DMS 273 treated with DMSO at 0.1 percent for 48 hours (cell line): Measurements from ENCODE around the gene FARS2.
"Not testable (repeated sequence)": the region's sequence is repeated elsewhere in the genome, so short reads cannot be mapped to it uniquely, and the experiment has no call there.

Experiments
- DNase-seq: peaks from one replicate; lab custom pipeline; 2025; lab: John Stamatoyannopoulos, UW

Gene FARS2

GRCh38 chr6:5540370-5540769, 279.1 kb downstream of the FARS2 start:
- no peak for DNase-seq

- no peak for DNase-seq
Measured at GRCh38 chr6:5541025-5541424, 279.7 kb downstream of the FARS2 start.

DNA sequence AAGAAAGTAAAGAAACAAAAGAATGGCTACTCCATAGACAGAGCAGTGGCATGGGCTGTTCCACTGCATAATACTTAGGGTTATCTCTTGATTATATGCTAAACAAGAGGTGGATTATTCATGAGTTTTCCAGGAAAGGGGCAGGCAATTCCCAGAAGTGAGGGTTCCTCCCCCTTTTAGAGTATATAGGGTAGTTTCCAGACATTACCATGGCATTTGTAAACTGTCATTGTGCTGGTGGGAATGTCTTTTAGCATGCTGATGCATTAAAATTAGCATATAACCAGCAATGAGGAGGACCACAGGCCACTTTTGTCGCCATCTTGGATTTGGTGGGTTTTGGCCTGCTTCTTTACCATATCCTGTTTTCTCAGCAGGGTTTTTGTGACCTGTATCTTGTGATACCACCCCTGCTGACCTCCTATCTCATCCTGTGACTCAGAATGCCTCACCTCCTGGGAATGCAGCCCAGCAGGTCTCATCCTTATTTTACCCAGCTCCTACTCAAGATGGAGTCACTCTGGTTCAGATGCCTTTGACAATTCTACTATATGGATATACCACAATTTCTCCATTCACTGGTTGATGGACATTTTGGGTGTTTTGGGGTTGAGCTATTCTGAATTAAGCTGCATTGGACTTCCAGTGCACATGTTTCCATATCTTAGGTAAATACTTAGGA, 280.6 kb downstream of the FARS2 start:
- no peak for DNase-seq

DNA sequence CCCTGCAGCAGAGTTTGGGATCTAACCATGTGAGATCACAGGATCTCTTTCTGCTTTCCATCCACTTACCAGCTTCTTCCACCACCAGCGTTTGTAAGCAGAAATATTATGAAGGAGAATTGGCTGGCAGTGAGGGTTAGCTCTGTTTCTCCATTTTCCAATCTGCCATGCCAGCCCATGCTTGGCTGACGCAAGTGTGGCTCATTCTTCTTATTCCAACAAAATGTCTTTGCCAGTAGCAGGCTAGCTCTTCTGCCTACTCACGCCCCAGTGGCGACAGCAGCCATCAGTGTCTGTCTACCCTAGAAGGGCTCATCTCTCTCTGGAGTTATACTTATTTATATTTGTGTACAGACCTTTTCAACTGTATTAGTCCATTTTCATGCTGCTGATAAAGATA, 286.2 kb downstream of the FARS2 start:
- DNase-seq: no peak

DNA sequence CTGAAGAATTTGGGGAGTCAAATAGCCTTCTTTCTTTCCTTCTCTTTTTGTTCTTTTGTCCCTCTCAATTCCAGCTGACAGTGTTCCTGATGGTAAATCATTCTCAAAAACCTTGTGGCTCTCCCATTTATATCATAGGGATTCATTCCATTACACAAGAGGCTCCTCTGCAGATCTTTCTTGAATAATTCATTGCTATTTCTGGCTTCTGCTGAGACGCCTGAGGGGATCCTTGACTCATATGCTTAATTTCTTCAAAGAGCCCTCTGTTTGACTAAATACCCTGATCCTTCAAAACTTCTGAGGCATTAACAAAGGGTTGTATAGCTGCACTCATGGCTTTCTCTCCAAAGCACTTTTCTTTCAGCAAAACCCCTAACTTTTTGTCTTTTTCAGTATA, 289.3 kb downstream of the FARS2 start:
- no peak for DNase-seq

DNA sequence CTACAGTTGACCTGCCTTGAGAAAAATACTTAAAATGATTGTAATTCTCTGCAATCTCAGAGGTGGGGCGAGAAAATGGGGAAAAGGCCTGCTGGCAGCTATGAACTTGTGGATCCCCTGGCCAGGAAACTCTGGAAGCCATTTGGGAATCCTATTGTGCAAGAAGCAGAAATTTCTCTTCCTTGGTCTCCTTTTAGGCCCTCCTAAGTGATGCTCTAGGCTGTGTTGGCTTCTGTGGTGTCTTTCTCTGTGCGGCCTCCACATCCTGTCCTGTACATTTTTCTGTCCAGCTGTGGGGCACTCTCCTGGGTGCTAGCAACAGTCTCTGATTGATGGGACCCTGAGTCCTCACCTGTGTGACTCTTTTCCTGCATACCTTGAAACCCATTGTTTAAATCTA, 290.9 kb downstream of the FARS2 start:
- no peak for DNase-seq

- DNase-seq: no peak
Measured at GRCh38 chr6:5553767-5554166, 292.5 kb downstream of the FARS2 start.

GRCh38 chr6:5554226-5554625, 292.9 kb downstream of the FARS2 start:
- DNase-seq: no peak

DNA sequence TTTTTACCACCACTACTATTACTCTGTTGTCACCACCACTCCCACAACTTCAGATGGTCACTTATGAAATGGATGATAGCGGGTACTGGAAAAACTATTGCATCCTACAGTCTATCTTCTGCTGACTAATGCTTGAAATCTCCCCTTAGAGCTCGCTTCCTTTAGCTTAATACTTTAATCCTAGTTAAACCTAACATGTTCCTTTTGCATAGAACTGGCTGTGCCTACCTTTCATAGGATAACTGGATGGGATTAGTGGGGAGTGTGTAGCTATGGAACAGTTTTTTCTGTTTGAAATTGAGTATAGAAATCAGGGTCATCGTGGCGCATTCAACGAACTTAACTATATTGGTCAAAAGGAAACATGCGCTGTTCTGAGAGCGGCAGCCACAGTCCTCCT, 294.7 kb downstream of the FARS2 start:
- no peak for DNase-seq

GRCh38 chr6:5557506-5557905, 296.2 kb downstream of the FARS2 start:
- DNase-seq: no peak

DNA sequence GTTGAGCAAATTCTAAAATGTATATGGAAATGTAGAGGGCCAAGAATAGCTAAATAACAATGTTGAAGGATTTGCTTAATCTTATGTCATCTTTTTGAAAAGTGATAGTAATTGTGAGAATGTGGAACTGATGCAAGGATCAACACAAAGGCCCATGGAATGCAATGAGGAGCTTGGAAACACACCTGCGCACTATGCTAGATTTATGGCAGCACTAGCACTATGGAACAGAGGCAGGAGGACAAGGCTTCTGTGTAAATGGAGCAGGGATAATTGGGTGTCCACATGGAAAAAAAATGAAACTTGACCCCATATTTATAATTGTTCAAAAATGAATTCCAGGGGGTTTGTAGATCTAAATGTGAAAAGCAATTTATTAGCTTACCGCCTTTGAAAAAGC, 298.3 kb downstream of the FARS2 start:
- no peak for DNase-seq

GRCh38 chr6:5562277-5562676, 301.0 kb downstream of the FARS2 start:
- DNase-seq: no peak

DNA sequence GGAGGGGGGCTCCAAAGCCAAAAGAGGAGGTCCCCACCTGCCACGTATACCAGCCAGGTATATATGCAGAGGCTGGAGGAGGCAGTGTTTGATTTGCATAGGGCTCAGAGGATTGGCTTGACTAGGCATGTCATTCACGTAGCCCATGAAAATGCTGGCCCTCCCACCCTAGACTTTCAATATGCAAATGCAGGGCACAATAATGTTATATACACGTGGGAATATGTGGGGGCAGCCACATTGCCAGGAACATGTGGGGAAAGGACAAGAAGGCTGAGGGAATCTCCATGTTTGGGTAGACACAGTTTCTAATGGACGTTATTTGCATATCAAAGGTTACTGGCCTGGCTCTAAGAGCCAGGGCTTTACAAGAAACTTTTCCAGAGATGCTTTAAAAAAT, 301.8 kb downstream of the FARS2 start:
- DNase-seq: no peak

GRCh38 chr6:5564746-5565145, 303.4 kb downstream of the FARS2 start:
- not testable (repeated sequence) for DNase-seq

DNA sequence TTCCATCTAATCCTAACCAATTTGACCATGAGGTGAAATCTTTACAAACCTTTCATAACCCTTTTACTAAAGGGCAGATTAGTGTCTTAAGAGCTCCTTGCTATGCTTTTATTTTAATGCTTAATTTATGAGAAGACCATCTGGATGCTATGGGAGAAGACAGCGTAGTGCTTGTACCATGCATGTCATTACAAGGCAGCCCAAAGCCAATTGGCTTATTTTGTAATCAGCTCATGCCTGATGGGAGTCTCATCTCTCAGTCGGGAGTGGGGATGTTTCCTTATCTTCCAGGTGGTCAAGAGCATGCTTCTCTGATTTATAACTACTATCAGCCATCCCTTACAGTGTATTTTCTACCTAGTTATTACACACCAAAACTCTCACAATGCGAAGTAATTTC, 304.7 kb downstream of the FARS2 start:
- DNase-seq: no peak

DNA sequence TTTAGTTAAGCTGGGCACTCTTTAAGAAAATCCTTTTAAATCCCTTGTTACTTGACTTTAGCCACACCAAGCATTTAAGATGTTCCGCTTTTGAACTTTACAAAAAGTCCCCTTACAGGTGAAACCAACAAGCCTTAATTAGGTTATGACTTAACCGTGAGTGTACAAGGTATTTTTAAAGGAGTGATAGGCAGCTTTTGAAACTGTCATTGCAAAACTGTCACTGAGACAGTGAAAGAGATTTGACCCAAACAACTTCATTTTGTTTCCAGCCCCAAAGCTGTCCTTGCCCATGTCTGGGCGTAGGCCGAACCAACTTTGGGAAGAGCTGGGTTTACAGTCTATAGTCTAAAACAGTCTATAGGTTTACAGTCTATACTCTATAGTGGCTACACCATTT, 305.4 kb downstream of the FARS2 start:
- DNase-seq: no peak

DNA sequence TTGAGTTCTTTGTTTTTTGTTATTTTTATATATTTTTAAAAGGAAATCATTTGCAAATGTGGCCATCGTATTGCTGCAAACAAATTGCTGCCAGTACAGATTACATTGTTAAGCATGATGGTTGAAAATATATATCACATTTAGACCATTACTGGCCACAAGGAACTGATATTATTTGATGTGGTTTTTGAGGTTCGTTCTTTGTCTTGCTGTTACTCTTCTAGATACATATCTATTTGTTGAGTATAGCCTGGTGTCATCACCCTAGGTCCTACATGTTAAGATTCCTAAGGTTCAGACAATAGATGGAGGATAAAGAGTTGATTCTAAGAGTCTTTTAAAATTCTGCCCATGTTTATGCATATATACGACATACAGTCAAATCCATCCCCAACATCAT, 306.0 kb downstream of the FARS2 start:
- no peak for DNase-seq

DNA sequence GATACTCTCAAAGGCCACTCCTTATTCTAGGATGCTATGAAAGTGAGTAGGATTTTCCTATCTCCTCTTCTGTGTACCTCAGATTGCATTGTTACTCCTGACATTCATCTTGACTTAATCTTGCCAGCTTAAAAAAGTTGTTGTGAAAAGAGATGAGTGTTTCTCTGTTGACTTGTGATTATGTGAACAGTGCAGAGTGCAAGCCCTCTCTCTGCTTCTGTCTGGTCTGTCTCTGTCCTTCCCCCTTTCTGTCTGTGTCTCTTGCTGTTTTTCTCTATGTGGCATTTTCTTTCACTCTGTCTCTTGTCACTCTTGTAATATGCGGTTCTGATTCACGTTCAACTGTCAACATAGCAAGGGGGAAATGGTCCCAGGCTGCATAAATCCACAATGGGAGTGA, 306.6 kb downstream of the FARS2 start:
- no peak for DNase-seq

DNA sequence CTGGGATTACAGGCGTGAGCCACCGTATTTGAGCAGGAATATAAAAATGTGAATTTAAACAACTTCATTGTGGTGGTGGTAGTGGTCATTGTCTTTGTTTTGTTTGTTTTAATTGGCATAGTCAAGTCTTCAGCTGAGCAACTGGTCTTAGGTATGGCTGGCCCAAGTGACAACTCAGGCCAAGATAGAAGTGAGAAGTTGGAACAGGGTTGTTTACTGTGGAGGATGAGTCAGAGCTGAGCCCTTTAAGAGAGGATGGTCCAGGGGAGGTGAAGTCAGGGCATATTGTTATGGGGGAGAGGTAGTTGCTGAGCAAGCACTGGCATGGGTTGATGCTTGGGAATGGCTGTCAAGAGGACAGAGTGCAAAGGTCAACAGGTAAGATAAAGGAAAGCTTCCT, 308.2 kb downstream of the FARS2 start:
- DNase-seq: no peak

DNA sequence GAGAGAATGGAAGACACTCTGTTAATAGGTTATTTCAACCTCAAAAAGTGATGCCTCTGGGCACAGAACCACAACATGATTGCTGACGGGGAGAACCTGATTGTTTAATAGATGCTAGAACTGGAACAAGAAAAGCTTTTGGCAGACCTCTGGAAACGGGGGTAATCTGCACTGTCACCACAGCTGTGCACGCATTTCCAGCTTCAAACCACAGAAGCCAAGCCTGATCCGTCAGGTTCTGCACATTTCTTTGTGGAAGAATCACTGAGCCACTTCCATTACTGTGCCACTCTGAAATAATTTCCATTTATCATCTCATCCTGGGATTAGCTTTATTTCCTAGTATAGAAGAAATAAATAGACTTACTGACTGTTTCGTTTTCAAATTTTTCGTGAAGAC, 309.3 kb downstream of the FARS2 start:
- DNase-seq: no peak

GRCh38 chr6:5580736-5581581, 319.6 kb downstream of the FARS2 start:
- DNase-seq: no peak

GRCh38 chr6:5582762-5583161, 321.4 kb downstream of the FARS2 start:
- no peak for DNase-seq

GRCh38 chr6:5583528-5583927, 322.2 kb downstream of the FARS2 start:
- DNase-seq: no peak

GRCh38 chr6:5584078-5584482, 322.8 kb downstream of the FARS2 start:
- no peak for DNase-seq
